ENCODE data around the gene HDAC9. TPM values are rescaled to one million over a fixed set of nuclear protein-coding genes. Genes with fewer than 3 reads are reported as not detected.

HDAC9 gene
- total RNA-seq, 4 donors from 2014 or later: 19.6 to 48.3 (median 28.4) TPM

DNA sequence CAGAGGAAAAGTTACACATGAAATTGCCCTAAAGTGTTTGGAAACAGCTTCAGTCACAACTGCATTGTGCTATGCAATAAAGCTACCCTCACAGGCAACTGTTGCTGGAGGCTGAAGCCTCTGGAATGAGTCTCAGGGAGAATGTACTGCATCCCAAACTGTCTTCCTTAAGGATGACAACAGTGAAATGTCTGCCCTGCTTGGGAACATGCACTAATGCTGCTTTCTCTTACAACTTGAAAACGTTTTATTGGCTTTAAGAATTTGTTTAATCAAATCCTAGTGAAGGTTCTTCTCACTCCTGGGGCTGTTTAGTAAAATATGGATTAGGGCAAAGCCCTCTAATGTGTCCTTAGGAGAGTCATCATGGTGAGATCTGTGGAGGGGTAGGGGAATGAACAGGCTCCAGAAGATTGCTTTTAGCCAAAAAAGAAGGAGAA is 406.5 kb downstream of the HDAC9 start:
- TF ChIP-seq, protein P1, sequence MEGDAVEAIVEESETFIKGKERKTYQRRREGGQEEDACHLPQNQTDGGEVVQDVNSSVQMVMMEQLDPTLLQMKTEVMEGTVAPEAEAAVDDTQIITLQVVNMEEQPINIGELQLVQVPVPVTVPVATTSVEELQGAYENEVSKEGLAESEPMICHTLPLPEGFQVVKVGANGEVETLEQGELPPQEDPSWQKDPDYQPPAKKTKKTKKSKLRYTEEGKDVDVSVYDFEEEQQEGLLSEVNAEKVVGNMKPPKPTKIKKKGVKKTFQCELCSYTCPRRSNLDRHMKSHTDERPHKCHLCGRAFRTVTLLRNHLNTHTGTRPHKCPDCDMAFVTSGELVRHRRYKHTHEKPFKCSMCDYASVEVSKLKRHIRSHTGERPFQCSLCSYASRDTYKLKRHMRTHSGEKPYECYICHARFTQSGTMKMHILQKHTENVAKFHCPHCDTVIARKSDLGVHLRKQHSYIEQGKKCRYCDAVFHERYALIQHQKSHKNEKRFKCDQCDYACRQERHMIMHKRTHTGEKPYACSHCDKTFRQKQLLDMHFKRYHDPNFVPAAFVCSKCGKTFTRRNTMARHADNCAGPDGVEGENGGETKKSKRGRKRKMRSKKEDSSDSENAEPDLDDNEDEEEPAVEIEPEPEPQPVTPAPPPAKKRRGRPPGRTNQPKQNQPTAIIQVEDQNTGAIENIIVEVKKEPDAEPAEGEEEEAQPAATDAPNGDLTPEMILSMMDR (IDR thresholded peaks at IDR 0.05; ENCODE audit: low read depth): no peak

DNA sequence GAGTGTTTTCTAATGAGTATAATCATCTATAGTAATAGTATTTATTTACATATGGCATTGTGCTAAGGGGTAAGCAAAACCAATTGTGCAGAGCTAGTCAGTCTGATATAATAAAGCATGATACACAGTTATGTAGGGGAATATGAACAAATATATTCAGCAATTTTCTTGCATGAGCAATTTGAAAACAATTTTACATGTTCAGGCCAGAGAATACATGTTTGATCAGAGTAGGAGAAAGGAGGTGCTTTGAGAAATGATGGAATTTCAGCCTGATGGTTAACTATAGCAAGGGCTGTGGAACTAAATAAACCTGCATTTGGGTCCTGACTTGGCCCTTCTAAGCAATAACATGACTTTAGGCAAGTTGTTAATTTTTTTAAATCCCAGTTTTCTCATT is 407.3 kb downstream of the HDAC9 start:
- TF ChIP-seq, protein P1 (IDR thresholded peaks at IDR 0.05; ENCODE audit: low read depth): no peak

DNA sequence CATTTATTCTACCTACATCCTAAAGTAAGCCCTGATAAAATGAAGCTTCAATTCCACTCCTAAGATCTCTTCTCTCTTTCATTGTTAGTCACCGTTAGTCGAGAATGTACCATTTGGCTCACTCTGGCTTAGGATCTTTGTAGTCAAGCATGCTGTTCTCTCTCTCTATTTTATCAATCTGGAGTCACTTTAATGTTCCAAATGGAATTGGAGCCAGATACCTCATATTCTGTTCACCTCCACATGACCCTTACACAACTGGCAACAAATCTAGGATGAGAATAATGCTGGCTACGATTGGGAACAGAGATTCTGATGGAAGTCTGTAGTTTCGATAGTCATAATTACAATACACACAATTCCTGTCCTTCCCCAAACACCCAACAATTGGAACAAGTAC is 408.1 kb downstream of the HDAC9 start:
- TF ChIP-seq, protein P1 (IDR thresholded peaks at IDR 0.05; ENCODE audit: low read depth): no peak

DNA sequence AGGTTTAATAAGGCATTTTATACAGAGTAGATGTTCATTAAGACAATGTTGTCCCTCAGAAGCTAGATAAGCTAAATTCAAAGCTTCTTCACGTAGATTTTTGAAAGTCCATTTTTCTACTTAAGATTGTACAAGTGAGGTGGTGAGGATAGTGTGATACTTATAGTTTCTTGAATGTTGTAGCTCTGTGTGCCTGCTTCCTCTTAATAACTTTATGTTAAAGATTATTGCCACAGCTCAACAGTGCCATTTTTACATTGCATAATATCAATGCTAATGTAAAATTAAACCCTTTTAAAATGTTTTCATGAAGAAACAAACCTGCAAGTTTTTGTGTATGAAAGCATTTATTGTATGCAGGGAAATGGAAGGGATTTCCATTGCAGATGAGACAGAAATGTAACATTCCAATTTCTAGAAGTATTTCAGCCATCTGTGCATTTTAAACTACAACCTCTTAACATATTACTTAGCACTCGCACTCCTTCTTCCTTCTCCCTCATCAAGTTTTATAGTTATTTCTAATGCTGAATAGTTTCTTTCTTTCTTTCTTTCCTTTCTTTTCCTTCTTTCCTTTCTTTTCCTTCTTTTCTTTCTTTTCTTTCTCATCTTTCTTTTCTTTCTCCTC is 409.9 kb downstream of the HDAC9 start:
- TF ChIP-seq, protein P1 (IDR thresholded peaks at IDR 0.05; ENCODE audit: low read depth): no peak

DNA sequence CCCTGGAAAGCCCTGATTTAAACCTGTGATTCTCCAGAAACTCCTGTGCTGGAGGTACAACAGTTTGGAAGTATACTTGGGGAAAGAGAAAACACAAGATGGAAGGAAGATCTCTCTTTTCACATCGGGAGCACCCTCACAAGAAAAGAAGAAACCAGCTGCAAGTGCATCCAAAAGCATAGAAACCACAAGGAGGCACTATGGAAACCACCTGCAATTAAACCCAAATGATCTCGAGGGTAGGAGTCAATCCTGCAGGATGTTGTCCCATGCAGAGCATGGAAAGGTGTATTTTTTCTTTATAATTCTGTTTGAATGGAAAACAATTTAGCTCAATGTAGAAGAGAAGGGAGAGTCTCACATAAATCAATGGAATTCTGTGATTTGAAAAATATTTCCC is 411.4 kb downstream of the HDAC9 start:
- TF ChIP-seq, protein P1 (IDR thresholded peaks at IDR 0.05; ENCODE audit: low read depth): no peak

DNA sequence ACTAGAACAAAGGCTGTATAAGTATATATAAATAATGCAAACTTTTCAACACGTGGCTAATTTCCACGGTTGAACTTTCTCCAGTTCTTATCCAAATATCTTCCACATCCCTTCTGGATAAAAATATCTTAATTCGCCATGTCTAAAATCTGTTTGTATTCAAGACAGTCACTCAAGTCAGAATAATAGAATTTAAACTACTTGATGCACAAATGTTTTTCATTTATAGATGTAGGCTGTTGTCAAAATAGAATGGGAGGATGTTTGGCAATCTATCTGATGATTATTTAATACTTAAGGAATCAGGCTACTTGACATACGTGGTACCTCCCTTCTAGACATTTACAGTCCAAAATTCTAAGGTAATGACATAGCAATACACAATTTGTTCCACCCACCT is 417.6 kb downstream of the HDAC9 start:
- TF ChIP-seq, protein P1 (IDR thresholded peaks at IDR 0.05; ENCODE audit: low read depth): no peak

DNA sequence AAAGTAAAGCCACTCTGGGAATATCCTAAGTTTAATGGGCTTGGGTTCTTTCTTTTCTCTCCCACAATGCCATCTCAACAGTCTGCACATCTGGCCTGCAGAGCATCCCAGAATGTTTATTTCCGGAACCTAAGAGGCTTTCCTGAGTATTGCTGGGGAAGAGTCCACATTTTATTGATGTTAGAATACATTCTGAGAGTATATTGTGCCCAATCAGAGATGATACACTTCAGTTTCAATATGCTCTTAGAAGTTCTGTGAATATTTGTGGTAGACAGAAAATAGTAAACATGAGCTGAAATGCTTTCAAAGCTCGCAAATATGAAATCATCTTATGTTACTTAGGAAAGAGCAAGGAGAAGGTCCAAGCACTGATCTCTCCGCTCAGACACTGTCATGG is 421.3 kb downstream of the HDAC9 start:
- TF ChIP-seq, protein P1 (IDR thresholded peaks at IDR 0.05; ENCODE audit: low read depth): no peak
